ENCODE data around the gene SLC10A7. TPM values are rescaled to one million over a fixed set of nuclear protein-coding genes. Genes with fewer than 3 reads are reported as not detected.

Gene SLC10A7
- total RNA-seq, 3 donors from 2014 or later (not counting 1 experiment from before 2014, with no cell fraction given), result 16.0 to 29.4 (median 26.3) TPM

DNA sequence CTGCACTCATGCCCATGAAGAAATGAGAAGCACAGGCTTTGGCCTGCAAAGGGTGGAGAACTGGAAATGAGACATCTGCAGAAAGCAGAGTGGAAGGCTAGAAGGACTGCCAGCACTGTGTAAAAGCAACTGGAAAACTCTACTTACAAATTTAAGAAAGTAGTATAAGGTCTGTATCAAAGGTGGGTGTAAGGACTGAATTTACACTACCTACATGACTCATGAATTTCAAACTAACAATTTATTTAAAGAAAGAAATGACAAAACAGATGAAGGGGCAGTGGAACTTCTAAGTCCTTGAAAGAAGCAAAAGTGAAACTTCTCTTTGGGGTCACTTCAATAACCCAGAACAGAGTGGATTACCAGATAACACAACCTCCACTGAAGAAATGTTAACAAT is 71.2 kb downstream of the SLC10A7 start:
- no peak for DNase-seq
- TF ChIP-seq CTCF (IDR thresholded peaks at IDR 0.05), result no peak
- Mint-ChIP-seq H3K4me3 (peak overlapping the region; percentile 89), H3K36me3 (no peaks in the 10 kb centered on the region), H3K27ac (peak overlapping the region; percentile 75 to 91), H3K4me1 (peaks cover 31 to 40% of the 10 kb centered on the region in 2 donors), H3K9me3 (no peaks in the 10 kb centered on the region), H3K27me3 (ENCODE audit: low read depth in 2 of 2) (no peaks in the 10 kb centered on the region)
- Histone ChIP-seq H3K36me3 (ENCODE audit: control insufficient read depth, insufficient read depth, low read length) (no peaks in the 10 kb centered on the region), H3K27me3 (ENCODE audit: control insufficient read depth, insufficient read depth, low read length) (no peaks in the 10 kb centered on the region), H3K4me1 (ENCODE audit: control insufficient read depth, insufficient read depth, low read length) (peaks cover 7% of the 10 kb centered on the region), H3K27ac (ENCODE audit: low read length) (peak overlapping the region; percentile 45), H3K4me3 (ENCODE audit: low read length) (no peak overlapping the region), H3K9me3 (ENCODE audit: control insufficient read depth, insufficient read depth, low read length) (no peaks in the 10 kb centered on the region)
- intact Hi-C loops (cut with micrococcal nuclease), result no loop called here
- peak; percentile 52 to 66 (median 53) for ATAC-seq

- ATAC-seq (no peak), DNase-seq (no peak)
- Histone ChIP-seq H3K36me3 (ENCODE audit: control insufficient read depth, insufficient read depth, low read length) (no peaks in the 10 kb centered on the region), H3K27me3 (ENCODE audit: control insufficient read depth, insufficient read depth, low read length) (no peaks in the 10 kb centered on the region), H3K4me3 (ENCODE audit: low read length) (no peak overlapping the region), H3K4me1 (ENCODE audit: control insufficient read depth, insufficient read depth, low read length) (peaks cover 7% of the 10 kb centered on the region), H3K9me3 (ENCODE audit: control insufficient read depth, insufficient read depth, low read length) (no peaks in the 10 kb centered on the region), H3K27ac (ENCODE audit: low read length) (no peak overlapping the region)
- Mint-ChIP-seq H3K27me3 (ENCODE audit: low read depth in 2 of 2) (no peaks in the 10 kb centered on the region), H3K36me3 (no peaks in the 10 kb centered on the region), H3K4me3 (no peak overlapping the region), H3K4me1 (peaks cover 31 to 41% of the 10 kb centered on the region in 2 donors), H3K27ac (no peak overlapping the region), H3K9me3 (no peaks in the 10 kb centered on the region)
- intact Hi-C loops (cut with micrococcal nuclease), result no loop called here
- WGBS (ENCODE audit: insufficient coverage), result 100% methylated on average over 2 of the region's 4 CpGs
- no peak for TF ChIP-seq CTCF (IDR thresholded peaks at IDR 0.05)
Measured at GRCh38 chr4:146446555-146446954, 75.2 kb downstream of the SLC10A7 start.

- Histone ChIP-seq H3K36me3 (ENCODE audit: control insufficient read depth, insufficient read depth, low read length) (no peaks in the 10 kb centered on the region), H3K27ac (ENCODE audit: low read length) (no peak overlapping the region), H3K27me3 (ENCODE audit: control insufficient read depth, insufficient read depth, low read length) (no peaks in the 10 kb centered on the region), H3K4me3 (ENCODE audit: low read length) (no peak overlapping the region), H3K9me3 (ENCODE audit: control insufficient read depth, insufficient read depth, low read length) (no peaks in the 10 kb centered on the region), H3K4me1 (ENCODE audit: control insufficient read depth, insufficient read depth, low read length) (peaks cover 6% of the 10 kb centered on the region)
- Mint-ChIP-seq H3K27ac (no peak overlapping the region), H3K36me3 (no peaks in the 10 kb centered on the region), H3K4me1 (peaks cover 21 to 30% of the 10 kb centered on the region in 2 donors), H3K9me3 (no peaks in the 10 kb centered on the region), H3K4me3 (no peak overlapping the region), H3K27me3 (ENCODE audit: low read depth in 2 of 2) (no peaks in the 10 kb centered on the region)
- no peak for DNase-seq
- intact Hi-C loops (cut with micrococcal nuclease), result no loop called here
- WGBS (ENCODE audit: insufficient coverage), result 98% methylated on average over 36 of the region's 37 CpGs
- no peak for TF ChIP-seq CTCF (IDR thresholded peaks at IDR 0.05)
- ATAC-seq, result no peak
Measured at GRCh38 chr4:146445198-146446150, 76.3 kb downstream of the SLC10A7 start.
